A549 (cell line): ENCODE data around the gene CELF4.

Experiments
- JUN ChIP-seq, 2 experiments: fragments of >200 bp; sonication (Bioruptor Twin); formaldehyde crosslinking; IDR thresholded peaks; 2 replicates in 1 of 2; 3 replicates in 1 of 2; pipeline ENCODE4 v1.6.1; 2016 to 2017
- KDM5A ChIP-seq: fragments of 200-600 bp; sonication (generic); IDR thresholded peaks from 2 replicates; pipeline ENCODE4 v1.6.1; 2016; ENCODE audit warnings: antibody characterized with exemption, mild to moderate bottlenecking
- POLR2A ChIP-seq: IDR thresholded peaks from 2 replicates; pipeline ENCODE4 v1.6.1; 2012; ENCODE audit warnings: mild to moderate bottlenecking, low read length
- RFX5 ChIP-seq: fragments of 450-650 bp; IDR thresholded peaks from 2 replicates; pipeline ENCODE4 v1.7.1; 2014; ENCODE audit warnings: antibody characterized with exemption, mild to moderate bottlenecking, moderate library complexity
- SMC3 ChIP-seq: fragments of >200 bp; sonication (Bioruptor Twin); formaldehyde crosslinking; IDR thresholded peaks from 3 replicates; pipeline ENCODE4 v1.6.1; 2018; ENCODE audit warnings: inconsistent platforms
- SREBF2 ChIP-seq: fragments of 450-650 bp; IDR thresholded peaks from 2 replicates; pipeline ENCODE4 v1.6.1; 2014; ENCODE audit warnings: mild to moderate bottlenecking, moderate library complexity
- ZC3H11A ChIP-seq: fragments of 450-650 bp; IDR thresholded peaks from 2 replicates; pipeline ENCODE4 v1.6.1; 2014; ENCODE audit warnings: antibody characterized with exemption, mild to moderate bottlenecking
- TF ChIP-seq, protein P1 (sequence below): IDR thresholded peaks from 2 replicates; pipeline ENCODE4 v1.6.1; 2012
- TF ChIP-seq, protein P2 (sequence below): fragments of >200 bp; sonication (Bioruptor Twin); formaldehyde crosslinking; IDR thresholded peaks from 3 replicates; pipeline ENCODE4 v1.5.1; 2016

DNA sequence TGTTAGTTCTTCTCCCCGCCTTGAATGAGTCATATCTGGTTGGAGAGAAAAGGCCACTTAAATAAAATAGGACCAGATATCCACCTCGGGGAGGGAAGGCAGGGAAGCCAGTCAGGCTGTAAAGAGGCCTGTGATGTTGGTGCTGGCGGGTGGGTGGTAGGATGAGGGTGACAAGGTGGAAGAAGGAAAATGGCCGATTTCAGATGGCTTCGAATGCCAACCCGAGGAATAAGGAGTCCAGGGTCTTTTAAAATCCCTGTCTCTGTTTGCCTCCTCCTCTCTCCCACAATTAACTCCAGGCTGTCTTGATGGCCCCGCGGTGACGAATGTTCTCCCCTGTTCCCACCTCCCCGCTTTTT is 41.5 kb downstream of the CELF4 start:
- TF ChIP-seq, protein P1, sequence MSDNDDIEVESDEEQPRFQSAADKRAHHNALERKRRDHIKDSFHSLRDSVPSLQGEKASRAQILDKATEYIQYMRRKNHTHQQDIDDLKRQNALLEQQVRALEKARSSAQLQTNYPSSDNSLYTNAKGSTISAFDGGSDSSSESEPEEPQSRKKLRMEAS: no peak
- TF ChIP-seq, protein P2, sequence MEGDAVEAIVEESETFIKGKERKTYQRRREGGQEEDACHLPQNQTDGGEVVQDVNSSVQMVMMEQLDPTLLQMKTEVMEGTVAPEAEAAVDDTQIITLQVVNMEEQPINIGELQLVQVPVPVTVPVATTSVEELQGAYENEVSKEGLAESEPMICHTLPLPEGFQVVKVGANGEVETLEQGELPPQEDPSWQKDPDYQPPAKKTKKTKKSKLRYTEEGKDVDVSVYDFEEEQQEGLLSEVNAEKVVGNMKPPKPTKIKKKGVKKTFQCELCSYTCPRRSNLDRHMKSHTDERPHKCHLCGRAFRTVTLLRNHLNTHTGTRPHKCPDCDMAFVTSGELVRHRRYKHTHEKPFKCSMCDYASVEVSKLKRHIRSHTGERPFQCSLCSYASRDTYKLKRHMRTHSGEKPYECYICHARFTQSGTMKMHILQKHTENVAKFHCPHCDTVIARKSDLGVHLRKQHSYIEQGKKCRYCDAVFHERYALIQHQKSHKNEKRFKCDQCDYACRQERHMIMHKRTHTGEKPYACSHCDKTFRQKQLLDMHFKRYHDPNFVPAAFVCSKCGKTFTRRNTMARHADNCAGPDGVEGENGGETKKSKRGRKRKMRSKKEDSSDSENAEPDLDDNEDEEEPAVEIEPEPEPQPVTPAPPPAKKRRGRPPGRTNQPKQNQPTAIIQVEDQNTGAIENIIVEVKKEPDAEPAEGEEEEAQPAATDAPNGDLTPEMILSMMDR: no peak
- TF ChIP-seq SMC3 (no peak), POLR2A (no peak), ZC3H11A (no peak), KDM5A (no peak), RFX5 (no peak), JUN (IDR thresholded peaks at IDR 0.05) (no peak), SREBF2 (no peak)
